DMS153 treated with DMSO at 0.1 percent for 48 hours (cell line): ENCODE results near the gene PRR15.
"Not testable (repeated sequence)": the region's sequence is repeated elsewhere in the genome, so short reads cannot be mapped to it uniquely, and the experiment has no call there.

Experiments used
- DNase-seq: peaks from one replicate; lab custom pipeline; 2025; ENCODE audit not compliant: unreplicated experiment; lab: John Stamatoyannopoulos, UW

The PRR15 gene, protein sequence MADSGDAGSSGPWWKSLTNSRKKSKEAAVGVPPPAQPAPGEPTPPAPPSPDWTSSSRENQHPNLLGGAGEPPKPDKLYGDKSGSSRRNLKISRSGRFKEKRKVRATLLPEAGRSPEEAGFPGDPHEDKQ

GRCh38 chr7:29563590-29564495 is at the start of gene PRR15:
TSS of gene PRR15 (plus strand) at chr7:29563835. CDS start at chr7:29566330, 2,495 bp downstream.
- DNase-seq = peak; percentile 60

- no peak for DNase-seq
Measured at GRCh38 chr7:29516491-29516890, 47.1 kb upstream of the PRR15 start.

DNA sequence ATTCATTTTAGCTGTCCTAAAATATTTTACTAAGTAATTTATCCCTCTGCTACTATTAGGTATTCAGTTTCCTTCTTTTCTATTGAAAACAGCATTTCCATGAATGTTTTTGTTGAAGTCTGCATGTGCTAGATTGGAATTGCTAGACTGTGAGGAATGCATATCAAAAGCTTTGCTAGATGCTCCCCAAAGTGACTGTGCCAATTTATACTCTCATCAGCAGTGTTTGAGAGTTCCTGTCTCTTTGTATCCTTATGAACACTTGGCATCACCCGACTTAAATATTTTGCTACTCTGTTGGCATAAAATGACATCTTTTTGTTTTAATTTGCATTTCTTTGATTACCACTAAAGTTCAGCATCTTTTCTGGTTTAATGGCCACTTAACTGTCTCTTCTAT is 45.0 kb upstream of the PRR15 start:
- DNase-seq = no peak

GRCh38 chr7:29523728-29524127 is 39.9 kb upstream of the PRR15 start:
- DNase-seq = no peak

- DNase-seq = no peak
Measured at GRCh38 chr7:29527505-29528108, 36.0 kb upstream of the PRR15 start.

- not testable (repeated sequence) for DNase-seq
Measured at GRCh38 chr7:29528526-29528925, 35.1 kb upstream of the PRR15 start.

GRCh38 chr7:29538389-29538788 is 25.2 kb upstream of the PRR15 start:
- no peak for DNase-seq

- DNase-seq = no peak
Measured at GRCh38 chr7:29539471-29539870, 24.2 kb upstream of the PRR15 start.

- DNase-seq = no peak
Measured at GRCh38 chr7:29547421-29547820, 16.2 kb upstream of the PRR15 start.

GRCh38 chr7:29548823-29549222 is 14.8 kb upstream of the PRR15 start:
- no peak for DNase-seq

DNA sequence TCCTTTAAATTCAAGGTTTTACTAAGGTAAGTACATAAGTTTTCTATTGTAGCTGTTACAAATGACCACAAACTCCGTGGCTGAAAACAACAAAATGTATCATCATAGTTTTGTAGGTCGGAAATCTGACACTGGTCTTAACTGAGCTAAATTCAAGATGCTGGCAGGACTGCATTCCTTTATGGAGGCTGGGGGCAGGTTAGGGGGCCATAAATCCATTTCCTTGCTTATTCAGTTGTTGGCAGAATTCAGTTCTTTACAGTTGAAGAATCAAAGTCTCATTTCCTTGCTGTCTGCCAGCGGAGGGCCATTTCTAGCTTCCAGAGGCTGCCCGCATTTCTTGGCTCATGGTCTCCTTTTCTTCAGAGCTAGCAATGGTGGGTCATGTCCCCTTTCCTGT is 11.2 kb upstream of the PRR15 start:
- DNase-seq = no peak

- DNase-seq = no peak
Measured at GRCh38 chr7:29555061-29555460, 8.6 kb upstream of the PRR15 start.

DNA sequence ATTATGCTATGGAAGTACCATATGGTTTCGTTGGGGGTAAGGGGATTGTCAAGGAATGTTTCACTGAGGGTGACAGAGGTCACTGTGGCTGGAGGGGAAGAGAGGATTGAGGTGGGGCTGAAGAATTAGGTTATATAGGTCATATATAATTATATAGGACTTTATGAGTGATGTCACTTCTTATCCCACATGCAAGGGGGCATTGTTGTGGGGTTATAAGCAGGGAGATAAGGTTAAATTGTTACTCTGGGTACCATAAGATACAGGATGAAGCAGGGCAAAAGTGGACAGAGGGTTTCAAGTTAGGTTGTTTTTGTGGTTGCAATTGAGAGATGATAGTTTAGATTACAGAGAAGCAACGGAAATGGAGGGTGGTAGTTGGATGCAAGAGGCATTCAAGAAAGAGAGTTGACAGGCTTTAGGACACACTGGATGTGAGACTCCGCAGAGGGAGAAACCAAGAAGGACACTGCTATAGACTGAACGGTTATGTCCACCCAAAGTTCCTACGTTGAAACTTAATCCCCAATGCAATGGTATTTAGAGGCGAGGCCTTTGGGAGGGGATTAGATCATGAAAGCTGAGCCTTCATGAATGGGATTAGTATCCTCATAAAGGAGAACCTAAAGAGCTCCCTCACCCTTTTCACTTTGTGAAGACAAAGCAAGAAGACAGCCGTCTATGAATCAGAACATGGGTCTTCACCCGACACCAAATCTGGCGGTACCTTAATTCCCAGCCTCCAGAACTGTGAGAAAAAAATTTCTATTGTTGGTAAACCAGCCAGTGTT is 7.0 kb upstream of the PRR15 start:
- DNase-seq = no peak

DNA sequence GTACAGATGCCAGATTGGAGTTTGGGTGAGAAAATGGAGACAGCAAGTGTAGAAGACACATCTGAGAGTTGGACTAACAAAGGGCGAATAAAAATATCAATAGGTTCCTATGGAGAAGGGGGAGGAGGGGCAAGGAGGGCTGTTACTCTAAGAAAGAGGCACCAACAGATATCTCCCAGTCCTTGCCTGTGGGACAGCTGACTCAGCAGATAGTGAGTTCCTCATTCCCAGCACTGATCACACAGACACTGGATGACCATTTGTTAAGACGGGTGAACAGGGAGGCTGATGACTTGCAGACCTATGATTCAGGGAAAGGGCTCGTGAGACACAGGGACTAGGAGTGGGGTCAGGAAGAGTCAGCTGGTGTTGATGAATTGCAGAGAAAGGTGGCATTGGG is 5.7 kb upstream of the PRR15 start:
- DNase-seq = no peak

DNA sequence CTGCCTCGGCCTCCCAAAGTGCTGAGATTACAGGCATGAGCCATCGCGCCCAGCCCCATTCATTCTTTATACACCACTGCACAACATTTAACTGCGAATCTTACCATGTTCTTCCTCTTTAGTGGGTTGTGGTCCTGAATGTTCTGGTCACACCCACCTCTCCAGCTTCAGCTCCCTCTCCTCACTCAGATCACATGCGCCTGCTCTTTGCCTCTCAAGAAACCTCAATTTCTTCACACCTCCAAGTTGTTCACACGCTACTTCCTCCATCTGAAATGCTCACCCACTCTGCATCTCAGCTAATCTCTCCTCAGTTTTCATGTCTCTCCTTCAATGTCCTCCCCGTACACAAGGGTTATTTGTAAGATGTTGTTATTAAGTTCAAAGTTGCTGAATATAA is 2.4 kb upstream of the PRR15 start:
- no peak for DNase-seq

GRCh38 chr7:29562307-29562706 is 1.3 kb upstream of the PRR15 start:
- no peak for DNase-seq

- DNase-seq = peak; percentile 34
Measured at GRCh38 chr7:29564496-29565223, 1.0 kb downstream of the PRR15 start.

GRCh38 chr7:29565224-29565630 is 1.6 kb downstream of the PRR15 start:
- no peak for DNase-seq

DNA sequence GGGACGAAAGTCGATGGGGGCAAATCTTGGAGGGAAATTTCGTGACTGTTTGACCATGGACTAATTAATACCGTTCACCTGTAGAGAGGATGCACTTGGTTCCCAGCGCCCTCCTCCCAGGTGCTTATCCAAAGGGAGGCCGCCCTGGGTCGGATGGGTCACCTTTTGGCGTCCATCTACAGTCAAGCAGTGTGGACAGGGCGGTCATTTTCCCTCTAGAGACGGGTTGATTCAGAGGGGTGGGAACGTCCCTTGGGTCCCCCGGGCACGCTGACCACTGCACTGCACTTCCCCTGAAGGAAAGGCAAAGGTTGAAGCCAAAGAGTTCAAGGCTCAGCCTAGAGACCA is 2.0 kb downstream of the PRR15 start:
- no peak for DNase-seq

DNA sequence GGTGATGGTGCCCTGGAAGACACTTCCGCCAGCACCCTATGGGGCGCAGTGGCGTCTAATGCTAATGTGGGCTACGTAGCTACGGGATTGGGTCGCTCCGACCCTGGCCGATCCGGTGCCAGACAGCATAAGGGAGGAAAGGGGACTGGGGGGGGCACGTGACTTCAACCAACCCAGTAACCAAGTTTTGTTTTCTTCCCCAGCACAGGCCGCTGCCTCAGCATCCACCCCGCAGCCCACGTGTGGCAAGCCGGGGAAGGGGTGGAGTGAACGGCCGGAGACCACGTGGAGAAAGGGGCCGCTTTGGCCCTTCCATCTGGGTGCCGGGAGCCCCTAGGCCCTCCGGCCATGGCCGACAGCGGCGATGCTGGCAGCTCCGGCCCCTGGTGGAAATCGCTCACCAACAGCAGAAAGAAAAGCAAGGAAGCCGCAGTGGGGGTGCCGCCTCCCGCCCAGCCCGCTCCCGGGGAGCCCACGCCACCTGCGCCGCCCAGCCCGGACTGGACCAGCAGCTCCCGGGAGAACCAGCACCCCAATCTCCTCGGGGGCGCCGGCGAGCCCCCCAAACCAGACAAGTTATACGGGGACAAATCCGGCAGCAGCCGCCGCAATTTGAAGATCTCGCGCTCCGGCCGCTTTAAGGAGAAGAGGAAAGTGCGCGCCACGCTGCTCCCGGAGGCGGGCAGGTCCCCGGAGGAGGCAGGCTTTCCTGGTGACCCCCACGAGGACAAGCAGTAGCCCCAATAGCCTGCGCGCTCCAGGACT is 2.5 kb downstream of the PRR15 start:
- no peak for DNase-seq
